Spleen (tissue), 7 donors: Measurements from ENCODE around the gene BBC3.

Experiments
- CTCF ChIP-seq, 11 experiments: fragments of 200-600 bp in 7 of 11; fragments of 450-650 bp in 4 of 11; sonication (generic) in 4 of 11; IDR thresholded peaks in 8 of 11; conservative IDR thresholded peaks in 3 of 11; 1 replicate in 7 of 11; 2 replicates in 4 of 11; pipeline versions ENCODE4 v1.4.0 to v1.8.0; 2016 to 2021; ENCODE audit warnings: antibody characterized with exemption in 11 of 11, inconsistent platforms in 4 of 11, mild to moderate bottlenecking in 1 of 11
- POLR2A ChIP-seq, 3 donors: fragments of 450-650 bp; IDR thresholded peaks; one replicate each; pipeline ENCODE4 v1.5.1; 2017; ENCODE audit warnings: antibody characterized with exemption in 3 of 3, mild to moderate bottlenecking in 1 of 3
- donor health status: DM: no; HTN: no; CAD: no; lungs with moderate emphysema.
- donor health status: DM: no; HTN: no; CAD: no.
- donor health status: DM: no; HTN: no; CAD: no.

GRCh38 chr19:47236072-47236675 is 5.2 kb upstream of the BBC3 start:
- no peak for TF ChIP-seq CTCF (IDR thresholded peaks at IDR 0.05 in 8 of 11, conservative IDR thresholded peaks at IDR 0.05 in 3 of 11)
- TF ChIP-seq POLR2A (IDR thresholded peaks at IDR 0.05): no peak
